OCI-LY7 (cell line): ENCODE results near the gene IQSEC1. TPM values are rescaled to one million over a fixed set of nuclear protein-coding genes. Genes with fewer than 3 reads are reported as not detected.

ENCODE experiments used
- BruUV-seq: library from RNA; stranded (reverse); fragments of 400-500 nt; replicated peaks from 2 replicates; lab custom pipeline; 2021; lab: Mats Ljungman, UMichigan
- CTCF ChIA-PET: fragments of 300-600 bp; sonication (Branson Sonifier 250); formaldehyde crosslinking; loops from one replicate; lab custom pipeline; 2022; ENCODE audit warnings: antibody characterized with exemption; ENCODE audit not compliant: unreplicated experiment; lab: Charles Lee
- POLR2A ChIA-PET: fragments of 300-600 bp; sonication (Branson Sonifier 250); formaldehyde crosslinking; loops from one replicate; lab custom pipeline; 2022; ENCODE audit warnings: antibody characterized with exemption; lab: Charles Lee
- DNase-seq: peaks from one replicate; pipeline ENCODE4 v3.0.0-alpha.2; 2015; ENCODE audit warnings: low spot score
- H2AFZ ChIP-seq: fragments of 200-600 bp; sonication (generic), shearing (Covaris generic); 2 replicates; pipeline ENCODE4 v1.6.1; 2014; ENCODE audit warnings: mild to moderate bottlenecking, antibody characterized with exemption, low read length, moderate library complexity
- H3K27ac ChIP-seq: fragments of 200-600 bp; sonication (generic); 2 replicates; pipeline ENCODE4 v1.5.1; 2014; ENCODE audit warnings: mixed run types, low read depth, mild to moderate bottlenecking, moderate library complexity, low read length, inconsistent platforms; ENCODE audit not compliant: poor library complexity, severe bottlenecking
- H3K36me3 ChIP-seq: fragments of 200-600 bp; sonication (generic); 2 replicates; pipeline ENCODE4 v1.6.1; 2014; ENCODE audit warnings: mild to moderate bottlenecking, antibody characterized with exemption, low read length, moderate library complexity, mixed read lengths; ENCODE audit not compliant: insufficient read depth
- H3K4me1 ChIP-seq: fragments of 200-600 bp; sonication (generic); 2 replicates; pipeline ENCODE4 v1.5.1; 2014; ENCODE audit warnings: mild to moderate bottlenecking, low read length; ENCODE audit not compliant: insufficient read depth, poor library complexity, severe bottlenecking
- H3K4me2 ChIP-seq: fragments of 200-600 bp; sonication (generic); 2 replicates; pipeline ENCODE4 v1.6.1; 2014; ENCODE audit warnings: mild to moderate bottlenecking, low read length
- H3K4me3 ChIP-seq: fragments of 200-600 bp; sonication (generic); 2 replicates; pipeline ENCODE4 v1.5.1; 2014; ENCODE audit warnings: mild to moderate bottlenecking, low read depth, low read length; ENCODE audit not compliant: poor library complexity, severe bottlenecking
- H3K79me2 ChIP-seq: fragments of 200-600 bp; sonication (generic); 2 replicates; pipeline ENCODE4 v1.6.1; 2016; ENCODE audit warnings: low read depth, mild to moderate bottlenecking, low read length, moderate library complexity, mixed read lengths; ENCODE audit not compliant: insufficient read depth
- H3K9me2 ChIP-seq: fragments of 200-600 bp; sonication (generic); 2 replicates; pipeline ENCODE4 v1.6.1; 2016; ENCODE audit warnings: mild to moderate bottlenecking, low read length, mixed read lengths; ENCODE audit not compliant: insufficient read depth
- H3K9me3 ChIP-seq: fragments of 200-600 bp; sonication (generic); 2 replicates; pipeline ENCODE4 v1.6.1; 2014; ENCODE audit warnings: mild to moderate bottlenecking, mixed run types, low read length, mixed read lengths
- H4K20me1 ChIP-seq: fragments of 200-600 bp; sonication (generic); 2 replicates; pipeline ENCODE4 v1.6.1; 2014; ENCODE audit warnings: mild to moderate bottlenecking, antibody characterized with exemption, low read length, moderate library complexity, mixed read lengths; ENCODE audit not compliant: insufficient read depth
- EZH2phosphoT487 ChIP-seq: fragments of 200-600 bp; sonication (generic); IDR thresholded peaks from 2 replicates; pipeline ENCODE4 v1.6.1; 2018; ENCODE audit warnings: low read depth, borderline replicate concordance, mild to moderate bottlenecking, mixed run types, antibody characterized with exemption, low read length, moderate library complexity, mixed read lengths
- intact Hi-C: fragments of 100-400 bp; cut with micrococcal nuclease; formaldehyde crosslinking; loops from one replicate; pipeline ENCODE4 v1.10.0; 2022; ENCODE audit not compliant: unreplicated experiment
- total RNA-seq, 2 experiments: library from RNA; depleted of rRNA in 1 of 2; stranded (reverse); fragments of >200 nt in 1 of 2; shearing (Covaris generic) in 1 of 2; gene quantifications; 2 replicates each; pipeline ENCODE4 v1.2.3, GENCODE V29; 2014 to 2022
- TF ChIP-seq, protein P1 (sequence below): fragments of 200-600 bp; sonication (generic); conservative IDR thresholded peaks from 2 replicates; pipeline ENCODE4 v1.5.1; 2014; ENCODE audit warnings: mild to moderate bottlenecking, antibody characterized with exemption, low read length, moderate library complexity, mixed read lengths

Gene IQSEC1
- total RNA-seq, 2 experiments from 2014 or later, result 25.2 to 70.1 TPM

- no TSS peak for BruUV-seq
- ChIA-PET POLR2A (interaction anchor here (0.7 kb wide), 1 partner anchor 46 kb away, joined by 3 read pairs; no protein-coding TSS in a partner anchor), CTCF (interaction anchor here (0.5 to 2.2 kb wide), 2 partner anchors 16 to 38 kb away, joined by 7 to 8 read pairs; no protein-coding TSS in a partner anchor)
- H3K9me3 ChIP-seq, result peaks cover 3% of the 10 kb centered on the region; the same call in 1 of the 2 replicates
- H3K9me2 ChIP-seq, result no peaks in the 10 kb centered on the region
- H3K36me3 ChIP-seq, result peaks cover 16% of the 10 kb centered on the region; the same call in 1 of the 2 replicates
- peaks cover 42% of the 10 kb centered on the region for H3K4me1 ChIP-seq
- TF ChIP-seq, protein P1, sequence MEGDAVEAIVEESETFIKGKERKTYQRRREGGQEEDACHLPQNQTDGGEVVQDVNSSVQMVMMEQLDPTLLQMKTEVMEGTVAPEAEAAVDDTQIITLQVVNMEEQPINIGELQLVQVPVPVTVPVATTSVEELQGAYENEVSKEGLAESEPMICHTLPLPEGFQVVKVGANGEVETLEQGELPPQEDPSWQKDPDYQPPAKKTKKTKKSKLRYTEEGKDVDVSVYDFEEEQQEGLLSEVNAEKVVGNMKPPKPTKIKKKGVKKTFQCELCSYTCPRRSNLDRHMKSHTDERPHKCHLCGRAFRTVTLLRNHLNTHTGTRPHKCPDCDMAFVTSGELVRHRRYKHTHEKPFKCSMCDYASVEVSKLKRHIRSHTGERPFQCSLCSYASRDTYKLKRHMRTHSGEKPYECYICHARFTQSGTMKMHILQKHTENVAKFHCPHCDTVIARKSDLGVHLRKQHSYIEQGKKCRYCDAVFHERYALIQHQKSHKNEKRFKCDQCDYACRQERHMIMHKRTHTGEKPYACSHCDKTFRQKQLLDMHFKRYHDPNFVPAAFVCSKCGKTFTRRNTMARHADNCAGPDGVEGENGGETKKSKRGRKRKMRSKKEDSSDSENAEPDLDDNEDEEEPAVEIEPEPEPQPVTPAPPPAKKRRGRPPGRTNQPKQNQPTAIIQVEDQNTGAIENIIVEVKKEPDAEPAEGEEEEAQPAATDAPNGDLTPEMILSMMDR, result no peak
- TF ChIP-seq EZH2phosphoT487, result no peak
- peaks cover 36% of the 10 kb centered on the region; the same call in 1 of the 2 replicates for H3K79me2 ChIP-seq
- no peak for DNase-seq
- no peak overlapping the region for H3K27ac ChIP-seq
- H3K4me3 ChIP-seq, result no peak overlapping the region
- H4K20me1 ChIP-seq, result peaks cover 9% of the 10 kb centered on the region; the same call in 1 of the 2 replicates
- intact Hi-C loops, result loop anchor here (5.0 kb wide), 1 partner anchor 81 kb away; no protein-coding TSS in a partner anchor
- peak overlapping the region; percentile 44 for H3K4me2 ChIP-seq
- no peak overlapping the region for H2AFZ ChIP-seq
Measured at GRCh38 chr3:12983319-12983718, 89.9 kb downstream of the IQSEC1 start.

DNA sequence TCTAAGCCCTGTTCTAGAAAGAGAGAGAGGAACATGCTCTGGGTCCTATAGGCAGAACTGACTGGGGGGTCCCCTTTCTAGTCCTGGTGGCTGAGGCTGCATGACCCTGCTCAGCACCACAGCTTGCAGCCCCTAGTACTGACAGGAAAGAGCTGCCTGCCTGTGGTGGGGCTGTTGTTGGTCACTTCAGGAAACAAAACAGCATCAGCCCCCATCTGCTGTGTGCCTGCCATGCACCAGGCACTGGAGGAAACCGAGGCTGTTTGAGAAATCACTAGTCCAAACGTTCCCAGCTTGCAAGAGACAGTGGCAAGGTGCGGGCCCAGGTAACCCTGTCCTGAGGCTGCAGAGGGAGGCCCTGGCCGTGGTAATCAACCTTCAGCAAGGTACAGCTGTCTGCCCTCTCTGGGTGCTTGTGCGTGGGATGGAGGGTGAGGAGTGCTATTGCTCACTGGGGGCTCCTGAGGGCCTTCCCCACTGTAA is 90.6 kb downstream of the IQSEC1 start:
- peak overlapping the region; percentile 28 for H3K27ac ChIP-seq
- TF ChIP-seq EZH2phosphoT487, result no peak
- TF ChIP-seq, protein P1, result no peak
- ChIA-PET CTCF (interaction anchor here (2.2 kb wide), 1 partner anchor 17 kb away, joined by 7 read pairs; no protein-coding TSS in a partner anchor), POLR2A (no interaction called here)
- peak overlapping the region; percentile 44 for H3K4me2 ChIP-seq
- H2AFZ ChIP-seq, result no peak overlapping the region
- H3K4me1 ChIP-seq, result peaks cover 38% of the 10 kb centered on the region
- H3K79me2 ChIP-seq, result peaks cover 30% of the 10 kb centered on the region; the same call in 1 of the 2 replicates
- intact Hi-C loops, result loop anchor here (5.0 kb wide), 1 partner anchor 80 kb away; no protein-coding TSS in a partner anchor
- no TSS peak for BruUV-seq
- no peaks in the 10 kb centered on the region for H3K9me2 ChIP-seq
- H4K20me1 ChIP-seq, result peaks cover 9% of the 10 kb centered on the region
- H3K36me3 ChIP-seq, result peaks cover 13% of the 10 kb centered on the region; the same call in 1 of the 2 replicates
- peak; percentile 47 for DNase-seq
- H3K9me3 ChIP-seq, result peaks cover 1% of the 10 kb centered on the region; the same call in 1 of the 2 replicates
- H3K4me3 ChIP-seq, result no peak overlapping the region
